Chondrocyte (in vitro differentiated cells): ENCODE measurements around the gene CLRN1. TPM values are rescaled to one million over a fixed set of nuclear protein-coding genes. Genes with fewer than 3 reads are reported as not detected.

Source experiments
- DNase-seq: peaks from one replicate; pipeline ENCODE4 v3.0.0; 2021; ENCODE audit warnings: mixed read lengths, low spot score
- H3K27ac Mint-ChIP-seq: one replicate; pipeline ENCODE4 v1.8.0; 2021; ENCODE audit warnings: mild to moderate bottlenecking, moderate library complexity, mixed read lengths; ENCODE audit not compliant: unreplicated experiment
- H3K27me3 Mint-ChIP-seq: 2 replicates; pipeline ENCODE4 v1.8.0; 2021; ENCODE audit warnings: low read depth, mixed read lengths
- H3K36me3 Mint-ChIP-seq: 2 replicates; pipeline ENCODE4 v1.8.0; 2021; ENCODE audit warnings: low read depth, mixed read lengths
- H3K4me1 Mint-ChIP-seq: 2 replicates; pipeline ENCODE4 v1.8.0; 2021; ENCODE audit warnings: low read depth, mild to moderate bottlenecking, mixed read lengths
- H3K4me3 Mint-ChIP-seq: one replicate; pipeline ENCODE4 v1.8.0; 2021; ENCODE audit warnings: mild to moderate bottlenecking, moderate library complexity, mixed read lengths; ENCODE audit not compliant: unreplicated experiment
- H3K9me3 Mint-ChIP-seq: 2 replicates; pipeline ENCODE4 v1.8.0; 2021; ENCODE audit warnings: low read depth, mixed read lengths
- CTCF ChIP-seq: fragments of 200-600 bp; sonication (generic); IDR thresholded peaks from 2 replicates; pipeline ENCODE4 v1.5.0; 2021; ENCODE audit warnings: antibody characterized with exemption, mild to moderate bottlenecking, moderate library complexity
- total RNA-seq: library from RNA; stranded (reverse); gene quantifications from 3 replicates; pipeline ENCODE4 v1.2.1, GENCODE V29; 2021

The CLRN1 gene
- total RNA-seq, 1 donor from 2014 or later: not detected

- peaks cover 13% of the 10 kb centered on the region for H3K27me3 Mint-ChIP-seq
- DNase-seq: no peak
- TF ChIP-seq CTCF: no peak
- H3K27ac Mint-ChIP-seq: no peak overlapping the region
- peaks cover 3% of the 10 kb centered on the region for H3K4me1 Mint-ChIP-seq
- H3K4me3 Mint-ChIP-seq: no peak overlapping the region
- no peaks in the 10 kb centered on the region for H3K36me3 Mint-ChIP-seq
- no peaks in the 10 kb centered on the region for H3K9me3 Mint-ChIP-seq
Observed at GRCh38 chr3:150975992-150976368, 3.5 kb upstream of the CLRN1 start.

- H3K36me3 Mint-ChIP-seq: no peaks in the 10 kb centered on the region
- H3K27me3 Mint-ChIP-seq: peaks cover 13% of the 10 kb centered on the region
- H3K27ac Mint-ChIP-seq: no peak overlapping the region
- H3K4me3 Mint-ChIP-seq: no peak overlapping the region
- no peaks in the 10 kb centered on the region for H3K9me3 Mint-ChIP-seq
- H3K4me1 Mint-ChIP-seq: peaks cover 9% of the 10 kb centered on the region
- TF ChIP-seq CTCF: no peak
- no peak for DNase-seq
Observed at GRCh38 chr3:150975086-150975991, 2.8 kb upstream of the CLRN1 start.

- TF ChIP-seq CTCF: no peak
- Mint-ChIP-seq H3K4me1 (peaks cover 15% of the 10 kb centered on the region), H3K9me3 (no peaks in the 10 kb centered on the region), H3K4me3 (no peak overlapping the region), H3K27ac (peak overlapping the region; percentile 78), H3K27me3 (no peaks in the 10 kb centered on the region), H3K36me3 (peaks cover 2% of the 10 kb centered on the region)
- no peak for DNase-seq
Observed at GRCh38 chr3:150970665-150971324, 1.7 kb downstream of the CLRN1 start.

GRCh38 chr3:150968341-150969035 is 4.0 kb downstream of the CLRN1 start:
- no peak for DNase-seq
- Mint-ChIP-seq H3K27me3 (no peaks in the 10 kb centered on the region), H3K27ac (no peak overlapping the region), H3K4me3 (no peak overlapping the region), H3K4me1 (peaks cover 18% of the 10 kb centered on the region), H3K36me3 (peaks cover 2% of the 10 kb centered on the region), H3K9me3 (no peaks in the 10 kb centered on the region)
- no peak for TF ChIP-seq CTCF

- no peak overlapping the region for H3K27ac Mint-ChIP-seq
- H3K4me3 Mint-ChIP-seq: no peak overlapping the region
- peaks cover 9% of the 10 kb centered on the region for H3K4me1 Mint-ChIP-seq
- H3K9me3 Mint-ChIP-seq: peaks cover 3% of the 10 kb centered on the region
- H3K36me3 Mint-ChIP-seq: peaks cover 2% of the 10 kb centered on the region
- no peak for DNase-seq
- peaks cover 10% of the 10 kb centered on the region for H3K27me3 Mint-ChIP-seq
- TF ChIP-seq CTCF: no peak
Observed at GRCh38 chr3:150965436-150965835, 7.1 kb downstream of the CLRN1 start.
